GM19372 (cell line): ENCODE results near the gene FCHSD1.
A peak's percentile ranks its signal among the peaks of the same experiment; 100 is the strongest.

Source experiments
- ATAC-seq: cut with Tn5 transposase; IDR thresholded peaks from one replicate; pipeline ENCODE4 v1.9.1; 2021; ENCODE audit warnings: mild to moderate bottlenecking, low read depth, moderate library complexity; ENCODE audit not compliant: unreplicated experiment

Gene FCHSD1

GRCh38 chr5:141674747-141675146, 23.5 kb upstream of the FCHSD1 start:
- no peak for ATAC-seq

- no peak for ATAC-seq
Observed at GRCh38 chr5:141672841-141673813, 21.9 kb upstream of the FCHSD1 start.

DNA sequence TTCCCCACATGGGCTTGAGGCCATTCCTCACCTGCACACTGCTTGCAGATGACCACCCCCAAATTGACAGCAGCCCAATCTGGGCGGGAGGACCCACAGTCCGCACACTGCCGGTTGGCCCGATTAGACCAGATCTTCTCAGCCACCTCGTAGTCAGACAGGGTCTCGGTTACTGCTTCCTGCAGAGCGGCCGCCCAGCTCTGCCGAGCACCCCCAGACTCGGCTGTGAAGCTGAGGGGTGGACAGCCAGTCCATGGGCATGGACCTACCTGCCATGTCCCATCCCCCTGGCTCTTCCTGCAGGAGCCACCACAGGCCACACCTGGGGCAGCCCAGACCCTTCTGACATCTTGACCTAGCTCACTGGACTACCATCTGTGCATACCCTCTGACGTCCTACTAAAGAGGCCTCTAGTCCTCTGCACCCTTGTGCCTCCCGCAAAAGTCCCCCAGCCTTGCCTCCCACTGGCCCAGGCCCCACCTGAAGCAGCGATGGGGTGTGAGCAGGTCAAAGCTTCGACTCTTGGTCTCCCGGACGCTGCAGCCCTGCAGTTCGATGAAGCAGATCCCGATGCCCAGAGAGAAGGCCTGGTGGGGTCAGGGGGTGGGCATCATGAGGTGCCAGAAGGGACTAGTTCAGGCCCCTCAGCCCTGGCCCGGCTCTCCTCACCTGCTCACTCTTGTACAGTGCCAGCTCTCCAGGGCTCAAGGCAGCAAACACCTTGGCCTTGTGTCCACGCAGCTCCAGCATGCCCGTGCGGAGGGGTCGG, 21.0 kb upstream of the FCHSD1 start:
- ATAC-seq, result no peak

DNA sequence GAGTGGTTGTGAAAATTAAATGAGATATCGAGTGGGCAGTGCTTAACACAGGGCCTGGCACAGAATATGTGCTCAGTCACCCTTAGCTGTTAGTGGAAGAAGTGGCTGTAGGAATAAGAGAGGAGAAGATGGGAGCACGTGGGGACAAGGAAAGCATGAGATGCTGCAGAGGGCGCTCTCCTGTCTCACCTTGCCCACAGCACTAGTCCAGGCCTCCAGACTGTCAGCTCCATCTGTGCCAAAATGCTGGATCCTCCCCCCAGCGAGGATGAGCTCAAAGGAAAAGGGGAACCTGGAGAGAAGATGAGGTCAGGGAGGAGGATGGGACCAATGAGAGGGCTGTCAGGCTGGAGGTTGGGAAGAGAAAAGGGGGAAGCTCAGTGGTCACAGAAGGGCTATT, 18.3 kb upstream of the FCHSD1 start:
- ATAC-seq, result no peak

DNA sequence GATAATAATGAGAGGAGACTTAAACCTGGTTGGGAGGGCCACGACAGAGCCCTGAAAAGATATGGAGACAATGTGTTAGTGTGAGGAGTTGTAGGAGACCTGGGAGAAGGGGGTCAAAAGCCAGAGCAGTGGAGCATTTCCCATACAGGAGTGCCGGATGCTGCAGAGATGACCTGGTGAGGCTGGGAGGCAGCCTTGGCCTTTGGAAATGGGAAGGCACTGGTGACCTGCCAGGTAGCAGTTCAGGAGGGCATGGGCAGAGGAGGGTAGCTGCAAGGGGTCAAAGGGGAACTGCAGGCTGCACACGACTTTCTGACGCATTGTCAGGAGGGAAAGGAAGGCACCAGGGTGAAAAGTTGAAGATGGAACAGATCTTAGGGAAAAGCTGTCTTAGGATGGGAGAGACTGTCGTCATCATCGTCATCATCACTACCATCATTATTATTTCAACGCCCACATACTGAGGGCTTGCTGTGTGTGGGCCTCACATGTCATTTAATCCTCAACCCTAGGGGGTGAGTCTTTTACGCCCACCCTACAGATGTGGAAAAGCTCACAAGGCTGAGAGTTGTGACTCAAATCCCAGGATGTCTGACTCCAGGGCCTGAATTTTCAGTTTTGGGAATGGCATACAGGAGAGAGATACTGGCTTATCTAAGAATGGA, 17.5 kb upstream of the FCHSD1 start:
- no peak for ATAC-seq

DNA sequence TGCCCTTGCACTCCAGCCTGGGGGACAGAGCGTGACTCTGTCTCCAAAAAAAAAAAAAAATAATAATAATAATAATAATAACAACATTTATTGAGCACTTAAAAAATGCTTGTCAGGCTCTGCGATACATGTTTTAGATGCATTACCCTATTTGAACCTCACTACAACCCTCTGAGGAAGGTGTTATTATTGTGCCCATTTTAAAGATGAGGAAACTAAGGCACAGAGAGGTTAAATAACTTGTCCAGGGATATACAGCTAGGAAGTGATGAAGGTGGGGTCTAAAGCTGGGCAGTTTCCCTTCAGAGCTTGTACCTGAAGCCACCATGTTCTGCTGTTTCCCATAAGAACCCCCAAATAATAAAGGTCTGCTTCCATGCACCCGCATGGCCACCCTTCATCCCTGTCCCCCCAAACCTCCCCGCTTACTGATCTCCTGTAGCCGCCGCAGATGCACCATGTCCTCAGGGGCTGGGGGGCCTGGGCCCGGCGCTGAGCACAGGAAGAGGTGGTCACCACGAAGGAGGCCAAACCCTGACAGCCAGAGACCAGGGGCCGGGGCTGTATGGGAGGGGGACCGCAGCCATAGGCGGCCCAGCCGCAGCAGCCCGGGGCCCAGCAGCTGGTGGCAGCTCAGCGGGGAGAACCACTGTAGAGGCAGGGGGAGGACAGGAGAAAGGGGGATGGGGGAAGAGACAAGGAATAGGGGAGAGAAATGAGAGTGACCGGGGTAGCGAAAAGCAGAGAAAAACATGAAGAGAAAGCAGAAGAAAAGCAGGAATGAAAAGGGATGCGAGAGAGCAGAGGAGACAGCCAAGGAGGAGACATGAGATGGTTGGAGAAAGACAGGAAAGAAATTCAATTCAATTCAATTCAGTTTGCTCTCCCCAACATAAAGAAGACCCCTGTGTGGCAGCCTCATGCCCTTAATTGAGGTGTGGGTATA, 15.1 kb upstream of the FCHSD1 start:
- no peak for ATAC-seq

DNA sequence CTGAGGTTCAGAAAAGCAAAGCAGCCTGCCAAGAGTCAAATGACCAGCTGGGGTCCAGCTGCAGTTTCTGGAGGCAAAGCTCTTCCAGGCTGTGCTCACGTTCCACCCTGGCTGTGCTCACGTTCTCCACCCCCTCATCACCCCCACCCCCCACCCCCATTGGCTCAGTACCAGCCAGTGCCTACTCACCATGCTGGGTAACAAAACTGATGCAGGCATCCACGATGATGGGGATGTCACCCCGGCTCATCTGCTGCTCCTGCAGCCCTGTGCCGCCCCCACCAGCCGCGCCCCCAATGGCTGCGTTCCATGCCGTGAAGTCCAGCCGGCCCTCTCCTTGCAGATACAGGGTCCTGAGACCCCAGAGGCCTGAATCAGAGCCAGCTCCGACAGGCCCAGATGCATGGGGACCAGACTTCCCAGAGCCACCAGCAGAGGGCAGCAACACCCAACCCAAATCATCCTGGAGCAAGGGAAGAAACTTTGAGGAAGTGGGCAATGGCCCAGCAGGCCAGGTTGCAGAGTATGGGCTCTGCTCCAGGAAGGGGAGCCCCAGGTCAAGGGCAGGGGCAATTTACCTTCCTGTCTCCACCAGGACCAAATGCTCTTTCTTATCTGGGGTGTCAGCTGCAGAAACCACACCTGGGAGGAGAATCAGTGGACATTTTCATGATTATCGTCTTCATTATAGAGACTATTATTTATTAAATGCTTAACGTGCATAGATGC, 13.7 kb upstream of the FCHSD1 start:
- peak; percentile 99 for ATAC-seq

GRCh38 chr5:141663506-141663905, 12.3 kb upstream of the FCHSD1 start:
- no peak for ATAC-seq

- no peak for ATAC-seq
Observed at GRCh38 chr5:141662028-141662427, 10.8 kb upstream of the FCHSD1 start.

GRCh38 chr5:141657937-141658545, 6.8 kb upstream of the FCHSD1 start:
- no peak for ATAC-seq

GRCh38 chr5:141657404-141657803, 6.2 kb upstream of the FCHSD1 start:
- no peak for ATAC-seq

DNA sequence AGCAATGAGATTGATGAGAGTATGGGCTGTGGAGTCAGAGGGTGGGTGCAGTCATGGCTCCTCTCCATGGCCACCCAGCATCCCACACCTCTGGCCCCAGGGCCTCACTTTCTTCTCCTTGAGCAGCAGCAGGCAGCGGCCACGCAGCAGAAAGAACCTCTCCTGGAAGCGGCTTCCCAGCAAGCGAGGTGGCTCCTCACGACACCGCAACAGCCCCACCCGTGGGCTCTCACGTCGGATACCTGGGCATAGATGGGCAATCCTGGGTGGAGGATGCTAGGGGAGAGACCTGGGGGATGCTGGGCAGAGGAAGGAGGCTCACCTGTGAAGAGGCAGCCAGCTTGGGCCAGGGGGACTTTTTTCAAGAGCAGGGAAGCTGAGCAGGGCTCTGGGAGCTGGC, 5.2 kb upstream of the FCHSD1 start:
- no peak for ATAC-seq

DNA sequence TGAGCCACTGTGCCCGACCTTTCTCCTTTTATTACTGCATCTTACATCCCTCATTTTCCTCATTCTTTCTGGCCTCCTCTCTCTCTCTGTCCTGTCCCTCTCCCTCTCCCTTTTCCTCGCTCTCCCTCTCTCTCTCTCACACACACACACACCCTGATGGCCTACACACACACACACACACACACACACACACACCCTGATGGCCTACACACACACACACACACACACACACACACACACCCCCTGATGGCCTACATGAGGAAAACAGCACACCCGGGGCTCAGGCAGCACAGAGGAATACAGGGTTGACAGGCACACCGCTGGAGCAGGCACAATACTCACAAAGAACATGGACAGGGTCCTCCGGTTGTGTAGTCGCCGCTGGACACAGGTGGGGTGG, 3.8 kb upstream of the FCHSD1 start:
- no peak for ATAC-seq

- ATAC-seq, result no peak
Observed at GRCh38 chr5:141654298-141654697, 3.1 kb upstream of the FCHSD1 start.

GRCh38 chr5:141651728-141652105, 499 bp upstream of the FCHSD1 start:
- ATAC-seq, result no peak

- ATAC-seq, result no peak
Observed at GRCh38 chr5:141649972-141650371, 1.2 kb downstream of the FCHSD1 start.

GRCh38 chr5:141649056-141649688, 2.0 kb downstream of the FCHSD1 start:
- no peak for ATAC-seq

DNA sequence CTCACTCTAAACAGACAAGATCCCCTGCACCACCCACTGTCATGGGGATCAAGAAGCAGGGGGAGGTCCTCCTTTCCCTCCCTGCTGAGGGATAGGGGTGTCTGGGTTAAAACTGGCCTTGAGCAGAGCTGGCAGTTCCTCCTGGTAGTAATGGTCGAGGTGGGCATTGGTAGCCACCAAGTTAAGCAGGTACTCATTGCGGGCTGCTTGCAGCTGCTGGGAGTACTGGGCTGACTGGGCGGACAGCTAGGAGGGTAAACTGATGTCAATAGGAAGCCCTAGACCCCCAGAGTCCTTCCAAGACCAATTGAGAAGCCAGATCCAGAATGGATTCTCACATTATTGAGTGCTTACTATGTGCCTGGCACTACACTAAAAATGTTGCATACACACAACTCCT, 3.4 kb downstream of the FCHSD1 start:
- ATAC-seq, result no peak
